ENCODE measurements around the gene CD247. TPM values are rescaled to one million over a fixed set of nuclear protein-coding genes. Genes with fewer than 3 reads are reported as not detected.
A peak's percentile ranks its signal among the peaks of the same experiment; 100 is the strongest.

Gene CD247
- total and polyA plus RNA-seq, 9 of the 15 experiments (the other 6 are each of a cell fraction or from before 2014, with no cell fraction given), result 0.08 to 0.42 (median 0.28) TPM; not detected in 5

GRCh38 chr1:167542109-167543032 lies 24.0 kb upstream of the CD247 start (continued):
- TF ChIP-seq MBD1 (CRISPR knock-in tag; IDR thresholded peaks at IDR 0.05) (no peak), UBTF (IDR thresholded peaks at IDR 0.05; ENCODE audit: borderline replicate concordance in 1 of 2, low read depth in 2 of 2, low read length in 2 of 2) (no peak), CCNT2 (IDR thresholded peaks at IDR 0.05; ENCODE audit: borderline replicate concordance, extremely low read depth, insufficient read length, low read depth, low read length) (no peak), STAT5B (CRISPR knock-in tag; IDR thresholded peaks at IDR 0.05) (no peak), FOXJ2 (tag; IDR thresholded peaks at IDR 0.05) (0 out of 2 replicates have a peak, but pooled peaks have one; percentile 43), ETV1 (tag; conservative IDR thresholded peaks at IDR 0.05; ENCODE audit: low read depth) (peak; percentile 32; the same call in 1 of the 2 replicates), CREB1 (IDR thresholded peaks at IDR 0.05) (no peak), CREB1 (CRISPR knock-in tag; IDR thresholded peaks at IDR 0.05) (no peak)
